Fibroblast of pulmonary artery (primary cell): ENCODE results near the gene TUBA1C.

Source experiments
- DNase-seq: peaks from one replicate; pipeline ENCODE4 v3.0.0-alpha.2; 2010; ENCODE audit warnings: low read depth
- H3K4me3 ChIP-seq: replicated peaks from 2 replicates; pipeline ENCODE4 v1.5.1; 2011; ENCODE audit warnings: low read depth, mild to moderate bottlenecking, control low read depth, low read length, moderate library complexity
- TF ChIP-seq, protein P1 (sequence below): IDR thresholded peaks from 2 replicates; pipeline ENCODE4 v1.5.1; 2011; ENCODE audit warnings: mild to moderate bottlenecking, control low read depth, low read length, inconsistent platforms; ENCODE audit errors: missing control alignments

Gene TUBA1C

DNA sequence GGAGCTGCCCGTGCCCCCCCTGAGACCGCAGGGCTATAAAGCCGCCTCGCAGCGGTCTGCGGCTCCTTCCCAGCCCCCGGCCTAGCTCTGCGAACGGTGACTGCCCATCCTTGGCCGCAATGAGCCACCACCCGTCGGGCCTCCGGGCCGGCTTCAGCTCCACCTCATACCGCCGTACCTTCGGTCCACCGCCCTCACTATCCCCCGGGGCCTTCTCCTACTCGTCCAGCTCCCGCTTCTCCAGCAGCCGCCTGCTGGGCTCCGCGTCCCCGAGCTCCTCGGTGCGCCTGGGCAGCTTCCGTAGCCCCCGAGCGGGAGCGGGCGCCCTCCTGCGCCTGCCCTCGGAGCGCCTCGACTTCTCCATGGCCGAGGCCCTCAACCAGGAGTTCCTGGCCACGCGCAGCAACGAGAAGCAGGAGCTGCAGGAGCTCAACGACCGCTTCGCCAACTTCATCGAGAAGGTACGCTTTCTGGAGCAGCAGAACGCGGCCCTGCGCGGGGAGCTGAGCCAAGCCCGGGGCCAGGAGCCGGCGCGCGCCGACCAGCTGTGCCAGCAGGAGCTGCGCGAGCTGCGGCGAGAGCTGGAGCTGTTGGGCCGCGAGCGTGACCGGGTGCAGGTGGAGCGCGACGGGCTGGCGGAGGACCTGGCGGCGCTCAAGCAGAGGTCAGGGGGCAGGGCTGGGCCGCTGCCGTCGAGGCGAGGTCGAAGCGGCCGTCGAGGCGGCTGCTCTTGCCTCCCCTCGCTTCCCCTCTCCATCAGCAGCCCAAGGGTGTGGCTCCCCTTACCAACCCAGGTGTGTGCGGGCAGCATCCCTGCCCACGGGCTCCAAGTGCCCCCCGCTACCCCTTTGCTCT is 30.4 kb downstream of the TUBA1C start, which contains the start of gene PRPH:
Gene PRPH, plus strand, starts transcription at position 66 of the 855 bp plus-strand sequence. Its CDS starts 54 bp downstream, at position 120.
- no peak within 1 kb of the TSS for H3K4me3 ChIP-seq
- TF ChIP-seq, protein P1, sequence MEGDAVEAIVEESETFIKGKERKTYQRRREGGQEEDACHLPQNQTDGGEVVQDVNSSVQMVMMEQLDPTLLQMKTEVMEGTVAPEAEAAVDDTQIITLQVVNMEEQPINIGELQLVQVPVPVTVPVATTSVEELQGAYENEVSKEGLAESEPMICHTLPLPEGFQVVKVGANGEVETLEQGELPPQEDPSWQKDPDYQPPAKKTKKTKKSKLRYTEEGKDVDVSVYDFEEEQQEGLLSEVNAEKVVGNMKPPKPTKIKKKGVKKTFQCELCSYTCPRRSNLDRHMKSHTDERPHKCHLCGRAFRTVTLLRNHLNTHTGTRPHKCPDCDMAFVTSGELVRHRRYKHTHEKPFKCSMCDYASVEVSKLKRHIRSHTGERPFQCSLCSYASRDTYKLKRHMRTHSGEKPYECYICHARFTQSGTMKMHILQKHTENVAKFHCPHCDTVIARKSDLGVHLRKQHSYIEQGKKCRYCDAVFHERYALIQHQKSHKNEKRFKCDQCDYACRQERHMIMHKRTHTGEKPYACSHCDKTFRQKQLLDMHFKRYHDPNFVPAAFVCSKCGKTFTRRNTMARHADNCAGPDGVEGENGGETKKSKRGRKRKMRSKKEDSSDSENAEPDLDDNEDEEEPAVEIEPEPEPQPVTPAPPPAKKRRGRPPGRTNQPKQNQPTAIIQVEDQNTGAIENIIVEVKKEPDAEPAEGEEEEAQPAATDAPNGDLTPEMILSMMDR = no peak
- DNase-seq = no peak

- no peak overlapping the region for H3K4me3 ChIP-seq
- TF ChIP-seq, protein P1 = peak; percentile 59
- no peak for DNase-seq
These were observed 31.4 kb downstream of the TUBA1C start for GRCh38 chr12:49296034-49296835.

- no peak for DNase-seq
- TF ChIP-seq, protein P1 = no peak
- no peak overlapping the region for H3K4me3 ChIP-seq
These were observed 32.2 kb downstream of the TUBA1C start for GRCh38 chr12:49296836-49297694.

DNA sequence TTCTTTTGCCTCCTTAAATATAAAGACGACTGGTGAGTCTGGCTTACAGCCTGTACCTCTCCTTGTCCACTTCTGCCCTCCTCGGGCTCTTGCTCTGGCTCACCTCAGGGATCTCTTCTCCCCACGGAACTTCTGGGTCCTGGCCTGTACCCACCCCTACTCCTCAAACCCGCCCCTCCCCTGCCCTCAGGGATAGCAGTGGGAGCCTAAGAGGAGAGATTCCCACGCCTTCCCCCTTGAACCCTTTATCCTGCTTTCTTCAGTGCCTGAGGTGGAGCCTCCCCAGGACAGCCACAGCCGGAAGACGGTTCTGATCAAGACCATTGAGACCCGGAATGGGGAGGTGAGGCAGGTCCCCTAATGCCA is 32.8 kb downstream of the TUBA1C start:
- H3K4me3 ChIP-seq = no peak overlapping the region
- DNase-seq = no peak
- TF ChIP-seq, protein P1 = no peak

DNA sequence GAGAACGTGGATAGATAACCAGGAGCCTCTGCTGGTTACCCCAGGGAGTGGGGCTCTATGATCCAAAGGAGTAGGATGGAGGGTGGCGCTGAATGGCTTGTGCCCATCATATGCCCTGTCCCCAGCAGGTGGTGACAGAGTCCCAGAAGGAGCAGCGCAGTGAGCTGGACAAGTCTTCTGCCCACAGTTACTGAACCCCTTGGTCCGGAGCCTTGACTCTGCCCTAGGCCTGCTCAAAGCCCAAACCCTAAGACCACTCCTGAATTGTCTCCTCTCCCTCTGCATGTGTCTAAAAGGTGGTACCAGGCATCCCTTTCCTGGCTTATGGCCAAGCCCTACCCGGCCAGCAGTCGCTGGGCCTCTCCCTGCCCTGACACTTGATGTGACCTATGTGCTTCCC is 33.3 kb downstream of the TUBA1C start:
- DNase-seq = no peak

DNA sequence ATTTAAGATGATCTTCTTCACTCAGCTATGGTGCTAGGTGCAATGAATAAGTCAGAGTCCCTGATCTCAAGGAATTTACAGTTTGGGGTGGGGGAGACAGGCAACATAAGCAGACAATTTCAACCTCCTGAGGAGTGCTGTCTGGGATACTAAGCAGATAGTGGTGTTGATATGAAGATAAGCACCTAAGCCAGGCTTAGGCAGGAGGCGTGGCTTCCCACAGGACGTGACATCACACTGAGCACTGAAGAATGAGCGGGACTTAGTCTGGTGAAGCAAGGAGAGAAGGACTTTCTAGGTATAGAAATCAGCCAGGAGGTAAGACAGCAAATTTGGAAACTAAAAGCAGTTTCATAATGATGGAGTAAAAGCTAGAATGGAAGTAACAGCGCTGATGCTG is 36.9 kb downstream of the TUBA1C start:
- H3K4me3 ChIP-seq = no peak overlapping the region
- no peak for DNase-seq
- TF ChIP-seq, protein P1 = no peak

More for the DNA sequence above, 33.3 kb downstream of the TUBA1C start:
- TF ChIP-seq, protein P1 = no peak
- H3K4me3 ChIP-seq = no peak overlapping the region
